ENCODE results near the gene GFPT2.
A peak's percentile ranks its signal among the peaks of the same experiment; 100 is the strongest.
"Not testable (repeated sequence)": the region's sequence is repeated elsewhere in the genome, so short reads cannot be mapped to it uniquely, and the experiment has no call there.

The GFPT2 gene

GRCh38 chr5:180303226-180304015 is 49.7 kb downstream of the GFPT2 start:
- no peak for DNase-seq

- DNase-seq: no peak
These were observed 50.9 kb downstream of the GFPT2 start for GRCh38 chr5:180302256-180302655.

- DNase-seq: no peak
These were observed 51.9 kb downstream of the GFPT2 start for GRCh38 chr5:180301253-180301652.

- DNase-seq: no peak
These were observed 53.6 kb downstream of the GFPT2 start for GRCh38 chr5:180299526-180299925.

DNA sequence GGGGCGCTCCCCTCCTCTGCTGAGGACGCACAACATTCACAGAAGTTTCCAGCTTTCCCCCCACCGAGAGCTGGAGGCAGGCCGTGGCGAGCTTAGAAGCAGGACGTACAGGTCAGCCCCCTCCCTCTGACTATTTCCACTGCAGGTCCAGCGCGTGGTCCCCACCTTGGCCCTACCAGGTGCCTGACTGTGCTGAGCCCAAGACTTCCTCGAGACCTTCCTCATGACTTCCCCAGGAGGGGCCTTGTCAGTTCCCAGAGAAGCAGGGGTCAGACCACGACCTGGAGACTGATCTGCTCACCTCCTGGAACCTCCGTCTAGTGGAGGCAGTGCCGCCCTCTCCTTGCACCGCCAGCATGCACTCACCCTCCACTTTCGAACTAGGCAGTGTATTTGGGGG is 54.1 kb downstream of the GFPT2 start:
- not testable (repeated sequence) for DNase-seq

- no peak for DNase-seq
These were observed 55.4 kb downstream of the GFPT2 start for GRCh38 chr5:180297587-180298282.

DNA sequence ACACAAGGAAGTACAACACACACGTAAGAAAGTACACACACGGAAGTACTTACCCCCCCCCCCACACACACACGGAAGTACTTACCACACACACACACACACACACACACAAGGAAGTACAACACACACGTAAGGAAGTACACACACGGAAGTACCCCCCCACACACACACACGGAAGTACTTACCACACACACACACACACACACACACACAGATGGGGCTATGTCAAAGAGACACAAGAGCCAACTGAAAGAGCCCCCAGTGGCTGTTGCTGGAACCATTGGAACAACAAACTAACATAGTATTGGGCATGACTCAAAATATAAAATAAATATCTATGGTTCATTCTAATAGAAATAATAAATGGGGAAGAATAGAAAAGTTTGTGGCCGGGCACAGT is 56.4 kb downstream of the GFPT2 start:
- no peak for DNase-seq

- no peak for DNase-seq
These were observed 58.1 kb downstream of the GFPT2 start for GRCh38 chr5:180294913-180295555.

GRCh38 chr5:180294411-180294810 is 58.7 kb downstream of the GFPT2 start:
- no peak for DNase-seq

- DNase-seq: peak; percentile 38
These were observed 60.9 kb downstream of the GFPT2 start, which contains the start of gene MAPK9 for GRCh38 chr5:180291943-180292831. MAPK9 (minus strand) TSS chr5:180292083; CDS start chr5:180280561, 11,522 bp downstream.

DNA sequence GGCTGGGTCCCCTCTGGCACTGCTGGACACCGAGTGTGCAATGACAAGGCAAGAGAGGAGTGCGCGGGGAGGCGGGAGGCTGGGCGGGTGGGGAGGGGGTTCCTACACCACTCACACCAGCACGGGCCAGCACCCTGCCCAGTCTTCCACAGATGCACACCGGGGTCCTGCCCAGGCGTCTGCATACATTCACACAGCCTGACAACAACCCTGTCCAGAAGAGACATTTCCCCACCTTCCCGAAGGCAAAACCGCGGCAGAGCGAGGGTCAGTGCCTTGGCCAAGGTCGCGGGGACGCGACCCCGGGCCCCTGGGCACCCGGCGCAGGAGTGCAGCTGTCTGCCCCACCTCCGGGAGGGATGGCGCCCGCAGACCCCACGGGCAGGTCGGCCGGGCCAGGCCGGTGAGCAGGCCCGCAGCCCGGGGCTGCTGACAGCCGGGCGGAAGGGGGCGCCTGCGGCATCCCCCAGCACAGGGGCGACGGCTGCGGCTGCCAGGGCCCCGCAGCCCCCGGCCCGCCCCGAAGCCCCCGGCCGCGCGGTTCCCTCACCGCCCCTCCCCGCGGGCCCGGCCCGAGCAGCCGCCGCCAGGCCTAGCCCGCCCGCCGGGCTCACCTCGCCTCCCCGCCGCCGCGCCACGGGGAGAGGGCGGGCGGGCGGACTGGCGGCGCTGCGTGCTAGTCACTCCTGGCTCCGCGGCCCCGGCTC is 61.7 kb downstream of the GFPT2 start:
- no peak for DNase-seq

DNA sequence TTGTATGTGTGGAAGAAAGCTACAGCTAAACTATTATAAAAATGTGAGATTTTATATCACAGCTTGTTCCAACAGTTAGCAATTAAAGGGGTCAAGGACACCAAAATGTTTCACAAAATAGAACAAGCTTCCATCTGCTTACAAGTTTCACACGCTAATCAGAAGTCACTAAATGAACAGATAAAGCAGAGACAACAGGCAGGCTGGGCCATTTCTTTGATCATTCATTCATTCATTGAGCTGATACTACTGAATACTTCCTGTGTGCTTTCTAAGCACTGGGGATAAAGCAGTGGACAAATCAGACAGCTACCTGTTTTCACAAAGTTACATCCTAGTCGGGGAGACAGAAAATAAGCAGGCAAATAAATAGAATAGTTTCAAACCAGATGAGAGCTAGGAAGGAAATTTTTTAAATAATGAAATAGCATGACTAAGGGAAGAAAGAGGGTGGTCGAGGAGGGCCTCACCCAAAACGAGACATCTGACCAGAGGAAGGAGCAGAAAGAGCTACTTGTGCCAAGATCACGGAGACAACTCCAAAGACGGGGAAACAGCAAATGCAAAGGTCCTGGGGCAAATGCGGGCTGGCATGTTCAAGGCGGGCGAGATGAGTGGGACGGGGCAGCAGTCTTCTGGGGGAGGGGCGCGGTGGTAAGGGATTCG is 62.4 kb downstream of the GFPT2 start:
- DNase-seq: no peak

DNA sequence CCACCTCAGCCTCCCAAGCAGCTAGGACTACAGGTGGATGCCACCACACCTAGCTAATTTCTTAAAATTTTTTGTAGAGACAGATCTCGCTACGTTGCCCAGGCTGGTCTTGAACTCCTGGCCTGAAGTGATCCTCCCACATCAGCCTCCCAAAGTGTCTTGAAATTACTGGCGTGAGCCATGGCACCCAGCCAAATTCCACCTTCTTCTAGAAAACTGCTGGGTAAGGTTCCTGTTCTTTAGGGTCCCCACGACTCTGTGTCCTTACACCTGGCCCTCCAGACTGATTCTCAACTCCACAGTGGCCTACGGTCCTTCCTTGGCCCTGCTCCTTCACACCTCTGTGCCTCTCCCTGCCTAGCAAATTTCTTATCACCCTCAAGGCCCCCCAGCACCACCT is 63.2 kb downstream of the GFPT2 start:
- DNase-seq: no peak

DNA sequence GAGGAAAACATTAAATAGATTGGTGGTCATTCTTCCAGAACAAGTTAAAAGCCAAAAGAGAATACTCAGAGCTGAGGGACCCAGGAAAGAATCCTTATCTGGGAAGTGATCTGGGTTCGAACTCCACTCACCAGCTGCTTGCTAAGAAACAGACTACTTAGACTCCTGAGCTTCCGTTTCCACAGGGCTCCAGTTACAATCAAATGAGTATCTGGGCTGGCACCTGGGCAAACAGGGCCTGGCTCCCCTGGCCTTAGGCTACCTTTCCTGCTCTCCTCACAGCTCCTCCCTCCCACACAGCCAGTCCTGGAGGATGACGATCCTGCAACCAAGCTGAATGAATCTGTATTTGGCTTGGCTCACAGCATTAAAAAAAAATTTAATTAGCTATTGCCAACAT is 63.7 kb downstream of the GFPT2 start:
- peak; percentile 5 for DNase-seq

DNA sequence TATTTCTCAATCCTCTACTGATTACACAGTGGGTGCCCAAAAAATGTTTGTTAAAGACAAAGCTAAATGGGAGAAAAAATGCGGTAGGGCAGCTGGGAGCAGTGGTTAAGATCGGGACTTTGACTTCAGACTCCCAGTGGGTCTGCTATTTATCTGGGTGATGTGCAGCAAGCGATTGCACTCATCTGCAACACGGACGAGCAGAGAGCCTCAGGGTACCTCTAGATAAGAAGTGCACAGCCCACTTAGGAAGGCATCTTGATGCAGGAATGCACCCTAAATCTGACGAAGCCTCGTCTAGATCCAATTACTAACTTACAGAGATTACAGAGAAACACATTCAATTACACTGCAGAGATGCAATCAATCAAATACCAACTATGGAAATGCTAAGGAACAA is 65.3 kb downstream of the GFPT2 start:
- DNase-seq: no peak

DNA sequence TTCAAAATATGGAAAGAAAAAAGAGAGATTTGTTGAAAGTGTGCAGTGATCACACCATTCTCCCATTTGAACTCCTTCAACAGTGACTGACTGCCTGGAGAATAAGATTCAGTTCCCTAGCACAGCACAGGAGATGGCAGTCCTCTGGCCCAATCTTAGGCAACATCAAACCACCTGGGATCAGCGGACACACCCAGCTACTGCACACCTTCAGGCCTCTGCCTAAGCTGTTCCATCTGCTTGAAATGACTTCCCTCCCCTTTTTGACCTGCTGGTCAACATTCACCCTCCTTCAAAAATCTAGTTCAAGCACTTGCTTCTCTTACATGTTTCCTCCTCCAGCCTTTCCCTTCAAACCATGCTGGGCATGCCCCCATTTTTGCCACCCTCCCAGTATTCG is 65.7 kb downstream of the GFPT2 start:
- DNase-seq: no peak

- DNase-seq: no peak
These were observed 69.0 kb downstream of the GFPT2 start for GRCh38 chr5:180284149-180284548.

- no peak for DNase-seq
These were observed 70.0 kb downstream of the GFPT2 start for GRCh38 chr5:180283026-180283615.

- DNase-seq: no peak
These were observed 70.9 kb downstream of the GFPT2 start for GRCh38 chr5:180282281-180282680.

DNA sequence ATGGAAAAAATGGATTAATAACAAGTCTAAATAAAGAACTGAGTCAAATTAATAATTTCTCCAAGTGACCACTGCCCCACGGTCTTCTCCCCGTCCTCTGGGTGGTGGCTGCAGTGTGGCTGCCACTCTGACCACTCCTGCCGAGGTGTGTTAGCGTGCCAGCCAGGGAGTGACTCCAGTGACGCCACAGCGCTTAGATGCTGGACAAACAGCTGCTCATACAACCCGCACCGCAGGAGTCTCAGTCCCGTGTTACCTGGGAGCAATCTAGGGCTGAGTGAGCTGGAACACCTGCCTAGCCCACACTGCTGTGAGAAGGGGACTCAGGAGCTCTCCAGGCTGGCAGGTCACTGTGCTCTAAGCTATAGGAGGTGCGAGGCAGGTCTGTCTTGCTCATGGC is 71.4 kb downstream of the GFPT2 start:
- DNase-seq: no peak

GRCh38 chr5:180274695-180275094 is 78.4 kb downstream of the GFPT2 start:
- DNase-seq: no peak
